Measurements from ENCODE around the gene C6orf52. TPM values are rescaled to one million over a fixed set of nuclear protein-coding genes. Genes with fewer than 3 reads are reported as not detected.

The C6orf52 gene
- total and polyA plus RNA-seq, 2 donors (not counting 3 experiments of a cell fraction or from before 2014, with no cell fraction given): 0.54 TPM; not detected in 1

GRCh38 chr6:10719964-10720264 lies 25.5 kb upstream of the C6orf52 start:
- DNase-seq (ENCODE audit: low read depth, low spot score) (no peak), FAIRE-seq (no peak)
- ChIA-PET POLR2A (no interaction called here), CTCF (interaction anchor here (0.8 to 4.8 kb wide), 6 partner anchors 8 to 241 kb away, joined by 3 to 21 read pairs (median 4); partner anchors contain the start of genes C6orf52 and PAK1IP1)
- H3K4me2 ChIP-seq (ENCODE audit: insufficient read depth, low read length): peak overlapping the region; percentile 18
- H3K27ac ChIP-seq (ENCODE audit: insufficient read depth, low read depth, low read length): no peak overlapping the region
- TF ChIP-seq JUN (IDR thresholded peaks at IDR 0.05; ENCODE audit: borderline replicate concordance, insufficient read depth, insufficient read length, low read depth): no peak
- no peak for TF ChIP-seq POLR2A (IDR thresholded peaks at IDR 0.05; ENCODE audit: low read depth, low read length)
- no peak for TF ChIP-seq FOS (IDR thresholded peaks at IDR 0.05; ENCODE audit: borderline replicate concordance, insufficient read depth, low read length)
- TF ChIP-seq, protein P1, sequence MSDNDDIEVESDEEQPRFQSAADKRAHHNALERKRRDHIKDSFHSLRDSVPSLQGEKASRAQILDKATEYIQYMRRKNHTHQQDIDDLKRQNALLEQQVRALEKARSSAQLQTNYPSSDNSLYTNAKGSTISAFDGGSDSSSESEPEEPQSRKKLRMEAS (IDR thresholded peaks at IDR 0.05; ENCODE audit: insufficient read depth, insufficient read length): no peak
- TF ChIP-seq CTCF (IDR thresholded peaks at IDR 0.05; ENCODE audit: extremely low read depth in 1 of 2, insufficient read depth in 1 of 2, low read depth in 1 of 2, low read length in 2 of 2): no peak
- no peak for TF ChIP-seq GATA2 (IDR thresholded peaks at IDR 0.05; ENCODE audit: insufficient read depth, insufficient read length, low read depth, low read length)
- no peak for TF ChIP-seq EZH2 (IDR thresholded peaks at IDR 0.05; ENCODE audit: borderline replicate concordance, low read depth, low read length, severe bottlenecking)
- TF ChIP-seq MYC (IDR thresholded peaks at IDR 0.05; ENCODE audit: low read depth, low read length): no peak
- TF ChIP-seq POLR2AphosphoS5 (IDR thresholded peaks at IDR 0.05; ENCODE audit: insufficient read depth, low read depth, low read length): no peak
- BruUV-seq (replicated peaks): no TSS peak
- no peaks in the 10 kb centered on the region for H3K9me3 ChIP-seq (replicated peaks; ENCODE audit: control insufficient read depth, insufficient read depth, low read length)
- H3K9ac ChIP-seq (replicated peaks; ENCODE audit: extremely low read depth, insufficient read depth, low read length): peak overlapping the region; percentile 41
- no peaks in the 10 kb centered on the region for H3K36me3 ChIP-seq (ENCODE audit: control insufficient read depth in 2 of 2, extremely low read depth in 1 of 2, insufficient read depth in 2 of 2, low read length in 2 of 2)
- H3K27me3 ChIP-seq (ENCODE audit: control insufficient read depth in 2 of 2, insufficient read depth in 2 of 2, low read length in 2 of 2): no peaks in the 10 kb centered on the region
- no peaks in the 10 kb centered on the region for H3K79me2 ChIP-seq (ENCODE audit: control insufficient read depth, insufficient read depth, low read length)
- dilution Hi-C loops (cut with MboI; ENCODE audit: extremely low pct_ligation_motif_present, low sequenced_read_pairs) (no loop called here), intact Hi-C loops (cut with micrococcal nuclease) (loop anchor here (10.0 kb wide), 1 partner anchor 375 kb away; the partner anchor contains the start of gene SMIM13)
- H3K9me1 ChIP-seq (replicated peaks; ENCODE audit: control insufficient read depth, extremely low read depth, insufficient read depth, low read length): no peaks in the 10 kb centered on the region
- H4K20me1 ChIP-seq (replicated peaks; ENCODE audit: control insufficient read depth, extremely low read depth, insufficient read depth, low read length): no peaks in the 10 kb centered on the region
- peak overlapping the region in 2 of 3 experiments; percentile 7 to 85 for H3K4me3 ChIP-seq (replicated peaks in 1 of 3; ENCODE audit: insufficient read depth in 1 of 3, low read depth in 1 of 3, low read length in 3 of 3)
- H2AFZ ChIP-seq (ENCODE audit: low read depth, low read length): peak overlapping the region; percentile 69
- H3K4me1 ChIP-seq (ENCODE audit: control insufficient read depth, extremely low read depth, insufficient read depth, low read length): peaks cover 10% of the 10 kb centered on the region

All from endothelial cell of umbilical vein (primary cell).